Endothelial cell of umbilical vein (primary cell): Measurements from ENCODE around the gene NAV3.

ENCODE experiments used
- EZH2 ChIP-seq: IDR thresholded peaks from 2 replicates; pipeline ENCODE4 v1.6.1; 2012; ENCODE audit warnings: borderline replicate concordance, low read depth, mild to moderate bottlenecking, moderate library complexity, low read length, inconsistent platforms; ENCODE audit not compliant: severe bottlenecking
- FOS ChIP-seq: IDR thresholded peaks from 2 replicates; pipeline ENCODE4 v1.6.1; 2011; ENCODE audit warnings: mild to moderate bottlenecking, low read length, moderate library complexity, borderline replicate concordance; ENCODE audit not compliant: insufficient read depth
- POLR2A ChIP-seq: IDR thresholded peaks from 2 replicates; pipeline ENCODE4 v1.6.1; 2012; ENCODE audit warnings: low read depth, mild to moderate bottlenecking, control low read depth, low read length
- TF ChIP-seq, protein P1 (sequence below), 2 donors: IDR thresholded peaks; 1 replicate in 1 of 2; 2 replicates in 1 of 2; pipeline ENCODE4 v1.5.1; 2011; ENCODE audit warnings: low read length in 2 of 2, mild to moderate bottlenecking in 2 of 2, moderate library complexity in 2 of 2, control low read depth in 1 of 2, inconsistent platforms in 1 of 2, low read depth in 1 of 2; ENCODE audit not compliant: insufficient read depth in 1 of 2; ENCODE audit errors: extremely low read depth in 1 of 2
- TF ChIP-seq, protein P2 (sequence below): IDR thresholded peaks from 2 replicates; pipeline ENCODE4 v1.6.1; 2011; ENCODE audit not compliant: insufficient read depth, insufficient read length

DNA sequence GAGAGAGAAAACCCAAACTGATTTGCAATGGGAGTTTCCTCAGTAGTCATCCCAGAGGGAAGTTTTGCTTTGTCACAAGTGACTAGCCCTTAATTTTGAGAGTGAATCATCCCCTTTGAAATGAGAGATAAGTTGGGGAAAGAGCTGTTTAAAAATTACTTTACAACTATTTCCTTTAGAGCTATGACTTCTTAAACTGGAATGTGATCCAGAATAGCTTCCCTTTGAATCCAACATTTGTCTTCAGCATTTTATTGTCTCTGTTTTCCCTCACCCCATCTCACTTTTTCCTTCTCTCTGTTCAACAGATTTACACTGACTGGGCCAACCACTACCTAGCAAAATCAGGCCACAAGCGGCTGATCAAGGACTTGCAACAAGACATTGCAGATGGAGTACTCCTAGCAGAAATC is 109.3 kb downstream of the NAV3 start:
- TF ChIP-seq, protein P1, sequence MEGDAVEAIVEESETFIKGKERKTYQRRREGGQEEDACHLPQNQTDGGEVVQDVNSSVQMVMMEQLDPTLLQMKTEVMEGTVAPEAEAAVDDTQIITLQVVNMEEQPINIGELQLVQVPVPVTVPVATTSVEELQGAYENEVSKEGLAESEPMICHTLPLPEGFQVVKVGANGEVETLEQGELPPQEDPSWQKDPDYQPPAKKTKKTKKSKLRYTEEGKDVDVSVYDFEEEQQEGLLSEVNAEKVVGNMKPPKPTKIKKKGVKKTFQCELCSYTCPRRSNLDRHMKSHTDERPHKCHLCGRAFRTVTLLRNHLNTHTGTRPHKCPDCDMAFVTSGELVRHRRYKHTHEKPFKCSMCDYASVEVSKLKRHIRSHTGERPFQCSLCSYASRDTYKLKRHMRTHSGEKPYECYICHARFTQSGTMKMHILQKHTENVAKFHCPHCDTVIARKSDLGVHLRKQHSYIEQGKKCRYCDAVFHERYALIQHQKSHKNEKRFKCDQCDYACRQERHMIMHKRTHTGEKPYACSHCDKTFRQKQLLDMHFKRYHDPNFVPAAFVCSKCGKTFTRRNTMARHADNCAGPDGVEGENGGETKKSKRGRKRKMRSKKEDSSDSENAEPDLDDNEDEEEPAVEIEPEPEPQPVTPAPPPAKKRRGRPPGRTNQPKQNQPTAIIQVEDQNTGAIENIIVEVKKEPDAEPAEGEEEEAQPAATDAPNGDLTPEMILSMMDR (IDR thresholded peaks at IDR 0.05; ENCODE audit: extremely low read depth in 1 of 2, insufficient read depth in 1 of 2, low read depth in 1 of 2, low read length in 2 of 2): no peak
- TF ChIP-seq EZH2 (no peak), POLR2A (peak; percentile 57), FOS (peak; percentile 97)
- TF ChIP-seq, protein P2, sequence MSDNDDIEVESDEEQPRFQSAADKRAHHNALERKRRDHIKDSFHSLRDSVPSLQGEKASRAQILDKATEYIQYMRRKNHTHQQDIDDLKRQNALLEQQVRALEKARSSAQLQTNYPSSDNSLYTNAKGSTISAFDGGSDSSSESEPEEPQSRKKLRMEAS: no peak
